Measurements from ENCODE around the gene CHPT1.
A peak's percentile ranks its signal among the peaks of the same experiment; 100 is the strongest.

Gene CHPT1

DNA sequence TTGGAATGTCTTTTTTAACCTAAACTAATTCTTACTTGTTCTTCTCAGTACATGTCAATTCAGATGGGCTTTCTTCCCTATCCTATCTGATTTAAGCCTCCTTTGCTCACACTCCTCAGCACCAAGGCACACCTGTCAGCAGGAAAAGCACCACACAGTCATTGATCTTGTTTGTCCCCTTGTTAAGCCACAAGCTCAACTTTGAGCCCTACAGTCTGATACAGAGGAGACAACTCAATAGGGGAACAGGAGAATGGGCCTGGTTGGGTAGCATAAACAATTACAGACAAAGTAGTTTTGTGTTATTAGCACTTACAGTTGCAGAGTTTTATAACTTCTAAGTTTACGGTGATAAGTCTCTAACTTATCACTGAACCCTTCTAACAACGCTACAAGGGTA lies 71.3 kb downstream of the CHPT1 start:
- no peak for DNase-seq

DNA sequence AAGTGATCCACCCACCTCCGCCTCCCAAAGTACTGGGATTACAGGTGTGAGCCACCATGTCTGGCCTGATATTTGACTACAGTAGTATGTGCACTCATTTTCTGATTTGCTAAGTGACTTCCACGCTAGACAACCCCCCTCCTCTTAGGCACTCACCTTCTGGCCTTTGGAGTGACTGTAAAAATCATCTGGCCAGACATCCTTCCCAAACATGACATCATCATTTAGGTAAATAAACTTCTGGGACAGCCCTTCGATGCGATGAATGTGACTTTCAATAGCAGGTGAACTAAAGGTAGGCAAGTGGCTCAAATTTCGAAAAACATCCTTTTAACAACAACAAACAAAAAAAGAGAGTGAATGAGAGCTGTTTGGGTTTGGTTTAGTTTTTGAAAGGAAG lies 72.4 kb downstream of the CHPT1 start:
- DNase-seq: no peak

- peak; percentile 46 for DNase-seq
Measured at GRCh38 chr12:101772012-101772775, 74.8 kb downstream of the CHPT1 start.

- DNase-seq: no peak
Measured at GRCh38 chr12:101773650-101774162, 76.3 kb downstream of the CHPT1 start.

DNA sequence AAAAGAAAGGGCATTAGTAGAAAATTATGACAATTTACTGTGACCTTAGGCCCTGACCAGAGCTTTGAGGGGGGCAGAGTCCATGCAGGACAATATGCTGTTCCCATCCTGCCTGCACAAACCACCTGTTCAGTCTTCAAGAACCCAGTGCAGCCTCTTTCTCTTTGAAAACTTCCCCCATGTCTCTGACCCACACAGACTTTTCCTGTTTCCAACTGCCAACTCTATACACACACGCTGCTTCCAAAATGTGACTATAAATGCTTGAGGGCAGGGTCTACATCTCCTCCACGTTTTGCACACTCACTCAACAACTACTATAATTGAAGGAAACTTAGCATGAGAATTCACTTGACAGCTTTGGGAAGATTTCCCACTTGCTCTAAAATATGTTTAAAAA lies 78.4 kb downstream of the CHPT1 start:
- no peak for DNase-seq

DNA sequence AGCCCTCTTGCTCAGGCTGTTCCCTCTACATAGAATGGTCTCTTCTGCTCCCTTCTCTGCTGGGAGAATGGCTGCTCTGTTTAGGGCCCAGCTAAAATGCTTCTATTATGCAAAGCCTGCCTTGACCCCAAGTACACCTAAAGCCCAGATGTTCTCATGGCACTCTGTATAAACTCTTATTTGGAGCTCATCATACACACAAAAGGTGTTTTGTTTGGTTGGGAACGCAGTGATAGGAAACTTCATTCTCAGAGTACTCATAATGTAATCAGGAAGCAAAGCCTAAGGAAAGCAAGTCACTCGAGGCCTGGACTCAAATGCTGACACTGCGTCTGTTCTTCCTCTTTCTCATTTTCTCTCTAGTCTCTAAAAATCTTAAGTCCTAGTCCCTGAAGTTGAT lies 80.0 kb downstream of the CHPT1 start:
- DNase-seq: no peak

- DNase-seq: no peak
Measured at GRCh38 chr12:101777978-101778377, 80.5 kb downstream of the CHPT1 start.
